ENCODE measurements around the gene SYNC. TPM values are rescaled to one million over a fixed set of nuclear protein-coding genes. Genes with fewer than 3 reads are reported as not detected.

SYNC gene
- total RNA-seq, 4 donors from 2014 or later: 24.9 to 95.5 (median 43.8) TPM

DNA sequence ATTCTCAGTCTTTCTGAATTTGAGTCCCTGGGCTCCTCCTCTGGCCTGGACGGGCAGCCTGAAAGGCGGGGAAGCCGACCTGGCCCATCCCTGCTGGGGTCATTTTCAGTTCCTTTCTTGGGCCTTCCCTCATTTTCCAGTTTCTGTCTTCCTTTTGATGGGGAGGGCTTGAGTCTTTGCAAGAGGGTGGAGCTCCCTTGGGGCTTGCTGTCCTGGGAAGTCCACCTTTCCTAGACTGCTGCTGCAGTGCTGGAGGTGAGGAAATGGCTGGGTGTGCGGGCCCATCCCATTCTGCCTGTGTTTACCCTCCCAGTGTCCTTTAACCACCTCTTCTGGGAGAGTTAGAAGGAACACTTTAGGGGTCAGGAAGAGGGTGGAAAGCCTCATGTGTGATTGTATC, 40.4 kb upstream of the SYNC start:
- Histone ChIP-seq H3K4me1 (peaks cover 10 to 40% (median 33%) of the 10 kb centered on the region in 4 donors), H3K9me3 (no peaks in the 10 kb centered on the region), H3K27ac (peak overlapping the region; percentile 94 to 99 (median 96)), H3K36me3 (no peaks in the 10 kb centered on the region), H3K4me3 (peak overlapping the region; percentile 86 to 95 (median 92)), H3K27me3 (no peaks in the 10 kb centered on the region)
- WGBS, 2 donors (ENCODE audit: low coverage in 1 of 2): 33% methylated on average over 4 of the region's 4 CpGs; no CpG with 5 or more reads in 1 of the 2 donors
- DNase-seq: peak; percentile 85
- intact Hi-C loops (cut with DNase I; ENCODE audit: low total_unique reads): no loop called here
- TF ChIP-seq POLR2A (IDR thresholded peaks at IDR 0.05): peak; percentile 88
- no peak for TF ChIP-seq EP300 (IDR thresholded peaks at IDR 0.05; ENCODE audit: low read depth)
- TF ChIP-seq POLR2AphosphoS5 (IDR thresholded peaks at IDR 0.05): peak; percentile 69 to 84 (median 78)
- in situ Hi-C loops (cut with MboI; ENCODE audit: low pct_ligation_motif_present in 1 of 4, low pct_unique_long_range_greater_than_20kb in 1 of 4, low sequenced_read_pairs in 3 of 4): no loop called here

DNA sequence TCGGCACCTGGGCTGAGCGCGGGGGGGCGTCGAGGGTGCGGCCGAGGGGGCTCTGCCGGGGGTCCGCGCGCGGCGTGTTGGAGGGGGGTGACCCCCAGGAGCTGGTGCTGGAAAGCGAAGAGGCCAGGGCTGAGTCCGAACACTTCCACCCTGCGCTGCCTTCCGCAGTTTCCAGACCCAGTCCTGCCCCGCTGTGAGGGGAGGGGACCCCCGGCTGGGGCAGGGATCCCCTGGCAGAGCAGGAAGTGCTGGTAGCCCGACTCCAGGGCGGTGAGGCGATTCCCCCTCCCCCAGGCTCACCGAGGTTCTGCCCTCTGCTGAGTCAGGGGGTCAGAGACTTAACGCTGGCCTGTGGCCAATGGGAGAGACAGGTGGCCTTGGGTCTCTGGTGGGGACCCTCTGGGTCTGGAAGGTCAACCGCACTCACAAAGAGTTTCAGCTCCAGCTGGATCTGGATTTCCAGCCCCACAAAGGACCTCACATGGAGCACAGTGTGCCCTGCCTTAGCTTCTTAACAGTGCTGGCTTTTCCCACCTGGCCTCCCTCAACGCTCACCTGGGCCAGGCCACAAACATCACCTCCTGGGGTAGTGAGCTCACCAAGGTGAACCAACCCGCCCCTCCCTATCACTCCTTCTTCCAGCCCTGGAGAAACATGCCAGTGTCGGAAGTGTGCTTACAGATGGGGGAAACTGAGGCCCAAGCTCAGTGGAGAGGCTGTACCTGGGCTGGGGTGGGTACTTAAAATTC, 39.8 kb upstream of the SYNC start:
- Histone ChIP-seq H3K27me3 (no peaks in the 10 kb centered on the region), H3K4me1 (peaks cover 10 to 46% (median 39%) of the 10 kb centered on the region in 4 donors), H3K36me3 (no peaks in the 10 kb centered on the region), H3K4me3 (peak overlapping the region; percentile 86 to 95 (median 92)), H3K27ac (peak overlapping the region; percentile 94 to 99 (median 96)), H3K9me3 (no peaks in the 10 kb centered on the region)
- in situ Hi-C loops (cut with MboI; ENCODE audit: low pct_ligation_motif_present in 1 of 4, low pct_unique_long_range_greater_than_20kb in 1 of 4, low sequenced_read_pairs in 3 of 4): no loop called here
- peak; percentile 42 for DNase-seq
- intact Hi-C loops (cut with DNase I; ENCODE audit: low total_unique reads): no loop called here
- TF ChIP-seq POLR2AphosphoS5 (IDR thresholded peaks at IDR 0.05) (peak in 1 of 3 donors; percentile 27), EP300 (IDR thresholded peaks at IDR 0.05; ENCODE audit: low read depth) (no peak)
- 24% methylated on average over 9 of the region's 28 CpGs; no CpG with 5 or more reads in 1 of the 2 donors for WGBS, 2 donors (ENCODE audit: low coverage in 1 of 2)

GRCh38 chr1:32741413-32742198, 39.0 kb upstream of the SYNC start:
- peak overlapping the region; percentile 86 to 95 (median 92) for H3K4me3 ChIP-seq
- no peaks in the 10 kb centered on the region for H3K9me3 ChIP-seq
- peaks cover 10 to 54% (median 45%) of the 10 kb centered on the region in 4 donors for H3K4me1 ChIP-seq
- H3K27ac ChIP-seq: peak overlapping the region; percentile 94 to 99 (median 96)
- TF ChIP-seq, protein P1, sequence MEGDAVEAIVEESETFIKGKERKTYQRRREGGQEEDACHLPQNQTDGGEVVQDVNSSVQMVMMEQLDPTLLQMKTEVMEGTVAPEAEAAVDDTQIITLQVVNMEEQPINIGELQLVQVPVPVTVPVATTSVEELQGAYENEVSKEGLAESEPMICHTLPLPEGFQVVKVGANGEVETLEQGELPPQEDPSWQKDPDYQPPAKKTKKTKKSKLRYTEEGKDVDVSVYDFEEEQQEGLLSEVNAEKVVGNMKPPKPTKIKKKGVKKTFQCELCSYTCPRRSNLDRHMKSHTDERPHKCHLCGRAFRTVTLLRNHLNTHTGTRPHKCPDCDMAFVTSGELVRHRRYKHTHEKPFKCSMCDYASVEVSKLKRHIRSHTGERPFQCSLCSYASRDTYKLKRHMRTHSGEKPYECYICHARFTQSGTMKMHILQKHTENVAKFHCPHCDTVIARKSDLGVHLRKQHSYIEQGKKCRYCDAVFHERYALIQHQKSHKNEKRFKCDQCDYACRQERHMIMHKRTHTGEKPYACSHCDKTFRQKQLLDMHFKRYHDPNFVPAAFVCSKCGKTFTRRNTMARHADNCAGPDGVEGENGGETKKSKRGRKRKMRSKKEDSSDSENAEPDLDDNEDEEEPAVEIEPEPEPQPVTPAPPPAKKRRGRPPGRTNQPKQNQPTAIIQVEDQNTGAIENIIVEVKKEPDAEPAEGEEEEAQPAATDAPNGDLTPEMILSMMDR (IDR thresholded peaks at IDR 0.05): peak in 4 of 5 experiments; percentile 7 to 32 (median 25)
- TF ChIP-seq POLR2AphosphoS5 (IDR thresholded peaks at IDR 0.05) (peak in 2 of 3 donors; percentile 15 to 17), POLR2A (IDR thresholded peaks at IDR 0.05) (peak; percentile 6), EP300 (IDR thresholded peaks at IDR 0.05; ENCODE audit: low read depth) (no peak)
- no peaks in the 10 kb centered on the region for H3K27me3 ChIP-seq
- H3K36me3 ChIP-seq: no peaks in the 10 kb centered on the region
- in situ Hi-C loops (cut with MboI; ENCODE audit: low pct_ligation_motif_present in 1 of 4, low pct_unique_long_range_greater_than_20kb in 1 of 4, low sequenced_read_pairs in 3 of 4): no loop called here
- peak; percentile 55 for DNase-seq
- intact Hi-C loops (cut with DNase I; ENCODE audit: low total_unique reads): no loop called here
- 1 to 4% methylated on average over 5 to 30 of the region's 103 CpGs for WGBS, 2 donors (ENCODE audit: low coverage in 1 of 2)

- H3K4me1 ChIP-seq: peaks cover 10 to 56% (median 47%) of the 10 kb centered on the region in 4 donors
- DNase-seq: no peak
- intact Hi-C loops (cut with DNase I; ENCODE audit: low total_unique reads): no loop called here
- peak overlapping the region; percentile 51 to 95 (median 84) for H3K4me3 ChIP-seq
- peak overlapping the region; percentile 72 to 99 (median 96) for H3K27ac ChIP-seq
- TF ChIP-seq EP300 (IDR thresholded peaks at IDR 0.05; ENCODE audit: low read depth): no peak
- TF ChIP-seq POLR2AphosphoS5 (IDR thresholded peaks at IDR 0.05): no peak
- TF ChIP-seq, protein P1 (IDR thresholded peaks at IDR 0.05): no peak
- TF ChIP-seq POLR2A (IDR thresholded peaks at IDR 0.05): peak; percentile 10
- H3K36me3 ChIP-seq: no peaks in the 10 kb centered on the region
- no peaks in the 10 kb centered on the region for H3K27me3 ChIP-seq
- no peaks in the 10 kb centered on the region for H3K9me3 ChIP-seq
- 34 to 50% methylated on average over 1 to 10 of the region's 10 CpGs for WGBS, 2 donors (ENCODE audit: low coverage in 1 of 2)
- in situ Hi-C loops (cut with MboI; ENCODE audit: low pct_ligation_motif_present in 1 of 4, low pct_unique_long_range_greater_than_20kb in 1 of 4, low sequenced_read_pairs in 3 of 4): no loop called here
Observed at GRCh38 chr1:32741059-32741412, 38.5 kb upstream of the SYNC start.

Measured in transverse colon (tissue), 4 donors.